HepG2 (cell line): ENCODE data around the gene ERMAP. TPM values are rescaled to one million over a fixed set of nuclear protein-coding genes. Genes with fewer than 3 reads are reported as not detected.

Source experiments
- ATAC-seq: fragments of 200-7000 bp; cut with Tn5 transposase; 3 replicates; pipeline ENCODE4 v1.9.1; 2020; ENCODE audit warnings: mild to moderate bottlenecking, moderate library complexity
- BruUV-seq: library from RNA; stranded (reverse); fragments of 400-500 nt; replicated peaks from 2 replicates; lab custom pipeline; 2021; lab: Mats Ljungman, UMichigan
- CTCF ChIA-PET: fragments of 300-600 bp; formaldehyde crosslinking; extraction: SDS; loops from one replicate; lab custom pipeline; 2021; ENCODE audit warnings: low total read pairs, inconsistent platforms, low intra/inter-chr PET ratio; lab: Yijun Ruan, JAX
- POLR2A ChIA-PET: fragments of 350-600 bp; sonication (Branson Sonifier 250); formaldehyde crosslinking; loops from one replicate; lab custom pipeline; 2020; ENCODE audit warnings: antibody characterized with exemption, inconsistent platforms; lab: Yijun Ruan, JAX
- DNase-seq: peaks from one replicate; pipeline ENCODE4 v3.0.0-alpha.2; 2015; ENCODE audit warnings: low spot score
- FAIRE-seq: peaks from 3 replicates; lab custom pipeline; 2011; peaks lifted over from hg19 to GRCh38; lab: Jason Lieb, UNC
- H2AFZ ChIP-seq: one replicate; pipeline ENCODE4 v1.6.1; 2011; ENCODE audit warnings: low read length, inconsistent platforms
- H3K27ac ChIP-seq: fragments of 300-600 bp; 3 replicates; pipeline ENCODE4 v1.8.0; 2011; ENCODE audit warnings: mixed run types, mild to moderate bottlenecking, mixed read lengths, low read length, inconsistent platforms; ENCODE audit not compliant: insufficient read depth; ENCODE audit errors: extremely low read length
- H3K27me3 ChIP-seq, 2 experiments: fragments of 200-600 bp in 1 of 2; 2 replicates in 1 of 2; 3 replicates in 1 of 2; pipeline versions ENCODE4 v1.6.0 to v1.8.0; 2011; ENCODE audit warnings: low read length in 2 of 2, mild to moderate bottlenecking in 2 of 2, moderate library complexity in 2 of 2, inconsistent platforms in 1 of 2; ENCODE audit not compliant: insufficient read depth in 2 of 2, control insufficient read depth in 1 of 2
- H3K36me3 ChIP-seq, 2 experiments: fragments of 200-600 bp in 1 of 2; replicated peaks in 1 of 2; 2 replicates in 1 of 2; 3 replicates in 1 of 2; pipeline versions ENCODE4 v1.5.1 to v1.8.0; 2011; ENCODE audit warnings: low read length in 2 of 2, inconsistent platforms in 1 of 2; ENCODE audit not compliant: insufficient read depth in 2 of 2, control insufficient read depth in 1 of 2
- H3K4me1 ChIP-seq: 2 replicates; pipeline ENCODE4 v1.5.1; 2012; ENCODE audit warnings: low read length, inconsistent platforms; ENCODE audit not compliant: insufficient read depth
- H3K4me2 ChIP-seq: 2 replicates; pipeline ENCODE4 v1.6.0; 2011; ENCODE audit warnings: low read depth, low read length, inconsistent platforms
- H3K4me3 ChIP-seq, 3 experiments: fragments of 200-600 bp in 1 of 3; sonication (generic), shearing (Covaris generic) in 1 of 3; replicated peaks in 1 of 3; 2 replicates each; pipeline ENCODE4 v1.5.1; 2011 to 2016; ENCODE audit warnings: low read length in 3 of 3, inconsistent platforms in 2 of 3, low read depth in 2 of 3, mild to moderate bottlenecking in 2 of 3, control low read depth in 1 of 3, mixed read lengths in 1 of 3; ENCODE audit not compliant: insufficient read depth in 1 of 3
- H3K79me2 ChIP-seq: one replicate; pipeline ENCODE4 v1.6.1; 2011; ENCODE audit warnings: low read length, inconsistent platforms; ENCODE audit not compliant: insufficient read depth
- H3K9ac ChIP-seq: 2 replicates; pipeline ENCODE4 v1.6.0; 2011; ENCODE audit warnings: mild to moderate bottlenecking, low read depth, low read length, inconsistent platforms; ENCODE audit not compliant: insufficient read depth
- H3K9me3 ChIP-seq: 2 replicates; pipeline ENCODE4 v1.5.1; 2012; ENCODE audit warnings: mild to moderate bottlenecking, low read length
- H4K20me1 ChIP-seq: 2 replicates; pipeline ENCODE4 v1.6.0; 2011; ENCODE audit warnings: inconsistent platforms, mild to moderate bottlenecking, low read length, moderate library complexity; ENCODE audit not compliant: insufficient read depth
- HDAC1 ChIP-seq: sonication (generic); formaldehyde crosslinking; IDR thresholded peaks from 2 replicates; pipeline ENCODE4 v1.5.1; 2020; ENCODE audit warnings: mild to moderate bottlenecking, missing genetic modification reagents
- NFATC3 ChIP-seq: sonication (generic); formaldehyde crosslinking; IDR thresholded peaks from 2 replicates; pipeline ENCODE4 v1.5.1; 2020; ENCODE audit warnings: mild to moderate bottlenecking, missing genetic modification reagents
- SNAPC2 ChIP-seq: sonication (generic); formaldehyde crosslinking; IDR thresholded peaks from 2 replicates; pipeline ENCODE4 v1.8.1; 2022; ENCODE audit warnings: mild to moderate bottlenecking, missing genetic modification reagents
- ZNF773 ChIP-seq: sonication (generic); formaldehyde crosslinking; IDR thresholded peaks from 2 replicates; pipeline ENCODE4 v1.4.0; 2020; ENCODE audit warnings: missing genetic modification reagents, borderline replicate concordance
- WGBS: methylation state at CpG from one replicate; pipeline ENCODE4 v1.1.6; 2017; ENCODE audit warnings: low lambda C conversion rate; 5-methylcytosine and 5-hydroxymethylcytosine counted together
- in situ Hi-C: cut with HindIII; loops from 2 replicates; pipeline ENCODE4 v1.10.0; 2017; ENCODE audit warnings: low pct_unique_long_range_greater_than_20kb; ENCODE audit not compliant: extremely low pct_ligation_motif_present
- intact Hi-C: fragments of 100-400 bp; cut with micrococcal nuclease; formaldehyde crosslinking; loops from one replicate; pipeline ENCODE4 v1.10.0; 2022; ENCODE audit not compliant: unreplicated experiment
- polyA plus RNA-seq, 8 experiments: library from polyadenylated mRNA; depleted of rRNA in 3 of 8; stranded (reverse) in 7 of 8; unstranded in 1 of 8; fragments of >200 nt; fragmentation: Illumina TruSeq in 4 of 8; extraction: Trizol in 4 of 8; gene quantifications; 2 replicates each; pipeline versions ENCODE4 v1.2.1 to v1.2.3, GENCODE V29; 2011 to 2016; ENCODE audit warnings: low read depth in 4 of 8, missing spikeins in 1 of 8, mixed read lengths in 1 of 8; ENCODE audit not compliant: insufficient read depth in 1 of 8
- total RNA-seq, 5 experiments: library from RNA; depleted of rRNA; stranded (reverse); fragments of >200 nt; fragmentation: Illumina TruSeq; extraction: Trizol; gene quantifications; 2 replicates each; pipeline ENCODE4 v1.2.3, GENCODE V29; 2016; ENCODE audit warnings: low read depth in 1 of 5
- TF ChIP-seq, protein P1 (sequence below): sonication (generic); formaldehyde crosslinking; IDR thresholded peaks from 2 replicates; pipeline ENCODE4 v1.5.0; 2020; ENCODE audit warnings: missing genetic modification reagents
- TF ChIP-seq, protein P2 (sequence below): sonication (generic); formaldehyde crosslinking; conservative IDR thresholded peaks from 2 replicates; pipeline ENCODE4 v1.4.0; 2020; ENCODE audit warnings: missing genetic modification reagents
- TF ChIP-seq, protein P3 (sequence below), 2 experiments: sonication (generic) in 1 of 2; formaldehyde crosslinking in 1 of 2; IDR thresholded peaks; 2 replicates each; pipeline versions ENCODE4 v1.4.0 to v1.6.1; 2018 to 2020; ENCODE audit warnings: missing genetic modification reagents in 2 of 2, borderline replicate concordance in 1 of 2, low read depth in 1 of 2, mild to moderate bottlenecking in 1 of 2, missing biosample characterization in 1 of 2
- TF ChIP-seq, protein P4 (sequence below), 2 experiments: IDR thresholded peaks; 2 replicates each; pipeline ENCODE4 v1.6.1; 2011 to 2012; ENCODE audit warnings: low read length in 2 of 2, borderline replicate concordance in 1 of 2, low read depth in 1 of 2, mild to moderate bottlenecking in 1 of 2, moderate library complexity in 1 of 2
- TF ChIP-seq, protein P5 (sequence below): IDR thresholded peaks from 2 replicates; pipeline ENCODE4 v1.6.1; 2012; ENCODE audit warnings: low read depth, low read length, improper control_type of control experiment

Gene ERMAP
- total and polyA plus RNA-seq, 2 of the 13 experiments (the other 11 are each of a cell fraction or from before 2014, with no cell fraction given) = 2.2 to 4.4 TPM

DNA sequence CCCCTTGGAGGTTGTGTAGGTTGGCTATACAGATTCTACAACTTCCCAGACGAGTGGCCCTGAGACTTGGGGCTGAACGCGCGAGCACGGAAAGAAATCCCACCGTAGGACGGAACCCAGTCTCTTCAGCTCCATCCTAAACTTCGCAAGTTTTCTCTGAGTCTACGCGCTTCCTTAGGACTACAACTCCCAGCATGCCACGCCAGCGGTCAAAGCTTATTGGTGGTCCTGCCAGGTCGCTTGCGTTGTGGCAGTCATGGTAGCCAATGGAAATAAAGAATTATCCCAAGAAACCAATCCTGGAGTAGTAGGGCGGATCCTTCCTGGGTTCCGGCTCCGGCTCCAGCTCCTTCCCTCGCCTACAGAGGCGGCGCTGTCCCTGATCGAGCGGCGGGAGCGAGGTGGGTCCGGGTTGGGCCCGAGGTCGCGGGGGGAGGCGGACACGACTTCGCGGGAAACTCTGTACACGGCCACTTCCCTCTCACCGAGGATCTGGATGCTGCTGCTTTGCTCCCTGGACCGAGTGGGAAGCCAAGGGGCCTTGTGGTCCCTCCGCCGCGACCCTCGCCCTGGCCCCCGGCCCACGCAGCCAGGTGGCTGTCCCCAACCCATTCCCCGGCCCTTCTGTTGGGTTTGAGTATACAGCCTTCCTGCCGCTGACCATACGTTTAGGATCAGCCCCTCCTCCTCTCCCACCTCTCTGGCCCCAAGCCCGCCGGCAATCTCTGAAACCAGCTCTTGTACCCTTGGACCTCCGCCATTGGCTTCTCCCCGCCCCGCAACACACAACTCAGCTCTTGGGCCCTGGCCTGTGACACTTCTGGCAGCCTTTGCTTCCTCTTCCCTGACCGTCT is 29.6 kb downstream of the ERMAP start, which contains the start of gene ZNF691:
Gene ZNF691, plus strand, starts transcription at position 357 of the 854 bp plus-strand sequence. CDS start 3,046 bp downstream, outside the sequence.
- in situ Hi-C loops = loop anchor here (5.0 kb wide), 1 partner anchor 56 kb away; no protein-coding TSS in a partner anchor
- H3K4me2 ChIP-seq = peak within 1 kb of the TSS; percentile 97
- DNase-seq = peak; percentile 97
- peak within 1 kb of the TSS; percentile 91 for H3K9ac ChIP-seq
- H3K27ac ChIP-seq = peak within 1 kb of the TSS; percentile 85
- no peaks in the 10 kb centered on the region; a peak in 1 of 5 replicates for H3K27me3 ChIP-seq
- H3K36me3 ChIP-seq = peaks cover 2 to 19% of the 10 kb centered on the region in 2 experiments; a peak in 3 of 5 replicates
- H4K20me1 ChIP-seq = no peaks in the 10 kb centered on the region
- FAIRE-seq = peak; percentile 90
- WGBS = 1% methylated on average over 25 of the region's 50 CpGs
- peak within 1 kb of the TSS; percentile 93 for H2AFZ ChIP-seq
- no TSS peak for BruUV-seq
- H3K4me1 ChIP-seq = peaks cover 24% of the 10 kb centered on the region
- ATAC-seq = peak; percentile 98
- ChIA-PET POLR2A (interaction anchor here (0.7 to 2.8 kb wide), 20 partner anchors 8 to 325 kb away, joined by 3 to 37 read pairs (median 5); partner anchors contain the start of genes C1orf50, ERMAP, P3H1 and SVBP), CTCF (no interaction called here)
- peaks cover 19% of the 10 kb centered on the region for H3K79me2 ChIP-seq
- intact Hi-C loops = loop anchor here (2.0 kb wide), 1 partner anchor 80 kb away; the partner anchor contains the start of genes C1orf50 and P3H1
- H3K4me3 ChIP-seq = peak within 1 kb of the TSS; percentile 85 to 97 (median 95)
- no peaks in the 10 kb centered on the region for H3K9me3 ChIP-seq
- TF ChIP-seq, protein P1, sequence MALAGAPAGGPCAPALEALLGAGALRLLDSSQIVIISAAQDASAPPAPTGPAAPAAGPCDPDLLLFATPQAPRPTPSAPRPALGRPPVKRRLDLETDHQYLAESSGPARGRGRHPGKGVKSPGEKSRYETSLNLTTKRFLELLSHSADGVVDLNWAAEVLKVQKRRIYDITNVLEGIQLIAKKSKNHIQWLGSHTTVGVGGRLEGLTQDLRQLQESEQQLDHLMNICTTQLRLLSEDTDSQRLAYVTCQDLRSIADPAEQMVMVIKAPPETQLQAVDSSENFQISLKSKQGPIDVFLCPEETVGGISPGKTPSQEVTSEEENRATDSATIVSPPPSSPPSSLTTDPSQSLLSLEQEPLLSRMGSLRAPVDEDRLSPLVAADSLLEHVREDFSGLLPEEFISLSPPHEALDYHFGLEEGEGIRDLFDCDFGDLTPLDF (CRISPR knock-in tag) = peak; percentile 40; the same call in 1 of the 2 replicates
- TF ChIP-seq, protein P2, sequence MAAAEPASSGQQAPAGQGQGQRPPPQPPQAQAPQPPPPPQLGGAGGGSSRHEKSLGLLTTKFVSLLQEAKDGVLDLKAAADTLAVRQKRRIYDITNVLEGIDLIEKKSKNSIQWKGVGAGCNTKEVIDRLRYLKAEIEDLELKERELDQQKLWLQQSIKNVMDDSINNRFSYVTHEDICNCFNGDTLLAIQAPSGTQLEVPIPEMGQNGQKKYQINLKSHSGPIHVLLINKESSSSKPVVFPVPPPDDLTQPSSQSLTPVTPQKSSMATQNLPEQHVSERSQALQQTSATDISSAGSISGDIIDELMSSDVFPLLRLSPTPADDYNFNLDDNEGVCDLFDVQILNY (CRISPR knock-in tag) = peak; percentile 77; the same call in 1 of the 2 replicates
- TF ChIP-seq, protein P3, sequence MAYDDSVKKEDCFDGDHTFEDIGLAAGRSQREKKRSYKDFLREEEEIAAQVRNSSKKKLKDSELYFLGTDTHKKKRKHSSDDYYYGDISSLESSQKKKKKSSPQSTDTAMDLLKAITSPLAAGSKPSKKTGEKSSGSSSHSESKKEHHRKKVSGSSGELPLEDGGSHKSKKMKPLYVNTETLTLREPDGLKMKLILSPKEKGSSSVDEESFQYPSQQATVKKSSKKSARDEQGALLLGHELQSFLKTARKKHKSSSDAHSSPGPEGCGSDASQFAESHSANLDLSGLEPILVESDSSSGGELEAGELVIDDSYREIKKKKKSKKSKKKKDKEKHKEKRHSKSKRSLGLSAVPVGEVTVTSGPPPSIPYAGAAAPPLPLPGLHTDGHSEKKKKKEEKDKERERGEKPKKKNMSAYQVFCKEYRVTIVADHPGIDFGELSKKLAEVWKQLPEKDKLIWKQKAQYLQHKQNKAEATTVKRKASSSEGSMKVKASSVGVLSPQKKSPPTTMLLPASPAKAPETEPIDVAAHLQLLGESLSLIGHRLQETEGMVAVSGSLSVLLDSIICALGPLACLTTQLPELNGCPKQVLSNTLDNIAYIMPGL (CRISPR knock-in tag; IDR thresholded peaks at IDR 0.05; ENCODE audit: borderline replicate concordance in 1 of 2, low read depth in 1 of 2) = peak; percentile 69 to 77
- TF ChIP-seq, protein P4, sequence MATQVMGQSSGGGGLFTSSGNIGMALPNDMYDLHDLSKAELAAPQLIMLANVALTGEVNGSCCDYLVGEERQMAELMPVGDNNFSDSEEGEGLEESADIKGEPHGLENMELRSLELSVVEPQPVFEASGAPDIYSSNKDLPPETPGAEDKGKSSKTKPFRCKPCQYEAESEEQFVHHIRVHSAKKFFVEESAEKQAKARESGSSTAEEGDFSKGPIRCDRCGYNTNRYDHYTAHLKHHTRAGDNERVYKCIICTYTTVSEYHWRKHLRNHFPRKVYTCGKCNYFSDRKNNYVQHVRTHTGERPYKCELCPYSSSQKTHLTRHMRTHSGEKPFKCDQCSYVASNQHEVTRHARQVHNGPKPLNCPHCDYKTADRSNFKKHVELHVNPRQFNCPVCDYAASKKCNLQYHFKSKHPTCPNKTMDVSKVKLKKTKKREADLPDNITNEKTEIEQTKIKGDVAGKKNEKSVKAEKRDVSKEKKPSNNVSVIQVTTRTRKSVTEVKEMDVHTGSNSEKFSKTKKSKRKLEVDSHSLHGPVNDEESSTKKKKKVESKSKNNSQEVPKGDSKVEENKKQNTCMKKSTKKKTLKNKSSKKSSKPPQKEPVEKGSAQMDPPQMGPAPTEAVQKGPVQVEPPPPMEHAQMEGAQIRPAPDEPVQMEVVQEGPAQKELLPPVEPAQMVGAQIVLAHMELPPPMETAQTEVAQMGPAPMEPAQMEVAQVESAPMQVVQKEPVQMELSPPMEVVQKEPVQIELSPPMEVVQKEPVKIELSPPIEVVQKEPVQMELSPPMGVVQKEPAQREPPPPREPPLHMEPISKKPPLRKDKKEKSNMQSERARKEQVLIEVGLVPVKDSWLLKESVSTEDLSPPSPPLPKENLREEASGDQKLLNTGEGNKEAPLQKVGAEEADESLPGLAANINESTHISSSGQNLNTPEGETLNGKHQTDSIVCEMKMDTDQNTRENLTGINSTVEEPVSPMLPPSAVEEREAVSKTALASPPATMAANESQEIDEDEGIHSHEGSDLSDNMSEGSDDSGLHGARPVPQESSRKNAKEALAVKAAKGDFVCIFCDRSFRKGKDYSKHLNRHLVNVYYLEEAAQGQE (IDR thresholded peaks at IDR 0.05; ENCODE audit: borderline replicate concordance in 1 of 2, low read depth in 1 of 2, low read length in 2 of 2) = 0 out of 4 replicates have a peak, but pooled peaks of 1 of the 2 experiments have one; percentile 23
- TF ChIP-seq ZNF773 (peak; percentile 42; the same call in 1 of the 2 replicates), HDAC1 (peak; percentile 77), SNAPC2 (0 out of 2 replicates have a peak, but pooled peaks have one; percentile 64), NFATC3 (0 out of 2 replicates have a peak, but pooled peaks have one; percentile 76)
- TF ChIP-seq, protein P5, sequence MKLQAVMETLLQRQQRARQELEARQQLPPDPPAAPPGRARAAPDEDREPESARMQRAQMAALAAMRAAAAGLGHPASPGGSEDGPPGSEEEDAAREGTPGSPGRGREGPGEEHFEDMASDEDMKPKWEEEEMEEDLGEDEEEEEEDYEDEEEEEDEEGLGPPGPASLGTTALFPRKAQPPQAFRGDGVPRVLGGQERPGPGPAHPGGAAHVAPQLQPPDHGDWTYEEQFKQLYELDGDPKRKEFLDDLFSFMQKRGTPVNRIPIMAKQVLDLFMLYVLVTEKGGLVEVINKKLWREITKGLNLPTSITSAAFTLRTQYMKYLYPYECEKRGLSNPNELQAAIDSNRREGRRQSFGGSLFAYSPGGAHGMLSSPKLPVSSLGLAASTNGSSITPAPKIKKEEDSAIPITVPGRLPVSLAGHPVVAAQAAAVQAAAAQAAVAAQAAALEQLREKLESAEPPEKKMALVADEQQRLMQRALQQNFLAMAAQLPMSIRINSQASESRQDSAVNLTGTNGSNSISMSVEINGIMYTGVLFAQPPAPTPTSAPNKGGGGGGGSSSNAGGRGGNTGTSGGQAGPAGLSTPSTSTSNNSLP = peak; percentile 19; the same call in 1 of the 2 replicates
